SK-N-SH (cell line): ENCODE results near the gene DSCAML1. TPM values are rescaled to one million over a fixed set of nuclear protein-coding genes. Genes with fewer than 3 reads are reported as not detected.

Experiments used
- CTCF ChIA-PET: fragments of 300-600, 350-600 bp; formaldehyde crosslinking; extraction: SDS; loops from one replicate; lab custom pipeline; 2021; lab: Yijun Ruan, JAX
- POLR2A ChIA-PET: fragments of 350-600 bp; sonication (Branson Sonifier 250); formaldehyde crosslinking; extraction: SDS; loops from one replicate; lab custom pipeline; 2020; ENCODE audit warnings: antibody characterized with exemption, inconsistent platforms; lab: Yijun Ruan, JAX
- DNase-seq: peaks from one replicate; pipeline ENCODE4 v3.0.0; 2012
- H2AFZ ChIP-seq: fragments of 200-600 bp; sonication (generic); 2 replicates; pipeline ENCODE4 v1.8.1; 2016; ENCODE audit warnings: antibody characterized with exemption, mild to moderate bottlenecking, low read depth
- H3F3A ChIP-seq: fragments of 200-600 bp; sonication (generic); replicated peaks from 2 replicates; pipeline ENCODE3; 2016; ENCODE audit warnings: antibody characterized with exemption, mild to moderate bottlenecking; ENCODE audit not compliant: insufficient read depth
- H3K27ac ChIP-seq, 2 experiments: fragments of 200-500 bp in 1 of 2; fragments of 200-600 bp in 1 of 2; sonication (Bioruptor generic) in 1 of 2; sonication (generic), shearing (Covaris generic) in 1 of 2; 2 replicates each; pipeline versions ENCODE4 v1.5.1 to v1.6.1; 2014 to 2016; ENCODE audit warnings: low read depth in 2 of 2, inconsistent platforms in 1 of 2, low read length in 1 of 2, mild to moderate bottlenecking in 1 of 2, mixed read lengths in 1 of 2
- H3K27me3 ChIP-seq: fragments of 200-600 bp; sonication (generic), shearing (Covaris generic); 2 replicates; pipeline ENCODE4 v1.6.1; 2016; ENCODE audit warnings: mixed run types; ENCODE audit not compliant: insufficient read depth
- H3K36me3 ChIP-seq, 2 experiments: fragments of 200-500 bp in 1 of 2; fragments of 200-600 bp in 1 of 2; sonication (Bioruptor generic) in 1 of 2; sonication (generic) in 1 of 2; replicated peaks in 1 of 2; 2 replicates each; pipeline versions ENCODE3 to v1.5.1; 2014 to 2016; ENCODE audit warnings: low read length in 1 of 2, mild to moderate bottlenecking in 1 of 2; ENCODE audit not compliant: insufficient read depth in 2 of 2, control insufficient read depth in 1 of 2
- H3K4me1 ChIP-seq, 2 experiments: fragments of 200-500 bp in 1 of 2; fragments of 200-600 bp in 1 of 2; sonication (Bioruptor generic) in 1 of 2; sonication (generic), shearing (Covaris generic) in 1 of 2; 2 replicates each; pipeline versions ENCODE4 v1.5.1 to v1.6.1; 2014 to 2016; ENCODE audit warnings: low read depth in 1 of 2, low read length in 1 of 2, mixed run types in 1 of 2; ENCODE audit not compliant: insufficient read depth in 2 of 2, control insufficient read depth in 1 of 2
- H3K4me2 ChIP-seq: fragments of 200-600 bp; sonication (generic), shearing (Covaris generic); 2 replicates; pipeline ENCODE4 v1.6.1; 2017; ENCODE audit warnings: mixed run types
- H3K4me3 ChIP-seq, 2 experiments: fragments of 200-500 bp in 1 of 2; fragments of 200-600 bp in 1 of 2; sonication (Bioruptor generic) in 1 of 2; sonication (generic), shearing (Covaris generic) in 1 of 2; 2 replicates each; pipeline versions ENCODE4 v1.5.1 to v1.8.1; 2014 to 2016; ENCODE audit warnings: low read depth in 2 of 2, inconsistent platforms in 1 of 2, low read length in 1 of 2, mild to moderate bottlenecking in 1 of 2, mixed read lengths in 1 of 2, moderate library complexity in 1 of 2
- H3K79me2 ChIP-seq: fragments of 200-600 bp; sonication (generic); 2 replicates; pipeline ENCODE4 v1.8.1; 2017; ENCODE audit warnings: mild to moderate bottlenecking; ENCODE audit not compliant: insufficient read depth
- H3K9ac ChIP-seq: fragments of 200-600 bp; sonication (generic); 2 replicates; pipeline ENCODE4 v1.6.1; 2017; ENCODE audit warnings: mixed run types
- H3K9me2 ChIP-seq: fragments of 200-600 bp; sonication (generic); 2 replicates; pipeline ENCODE4 v1.6.1; 2017; ENCODE audit warnings: mixed run types
- H3K9me3 ChIP-seq: fragments of 200-600 bp; sonication (generic); 2 replicates; pipeline ENCODE4 v1.6.1; 2017; ENCODE audit warnings: mixed run types, mild to moderate bottlenecking, moderate library complexity
- H4K20me1 ChIP-seq: fragments of 200-600 bp; sonication (generic); 2 replicates; pipeline ENCODE4 v1.6.1; 2017; ENCODE audit warnings: mild to moderate bottlenecking, mixed run types; ENCODE audit not compliant: insufficient read depth
- CHD2 ChIP-seq: fragments of 150-350 bp; IDR thresholded peaks from 2 replicates; pipeline ENCODE4 v1.6.1; 2018; ENCODE audit warnings: low read length; ENCODE audit not compliant: partially characterized antibody
- EP300 ChIP-seq, 2 experiments: IDR thresholded peaks; 2 replicates each; pipeline versions ENCODE4 v1.4.0 to v1.6.1; 2012; ENCODE audit warnings: borderline replicate concordance in 1 of 2, low read depth in 1 of 2, low read length in 1 of 2
- FOSL2 ChIP-seq: IDR thresholded peaks from 2 replicates; pipeline ENCODE4 v1.4.0; 2012; ENCODE audit warnings: low read depth, mild to moderate bottlenecking, moderate library complexity, borderline replicate concordance
- FOXJ3 ChIP-seq: sonication (generic); formaldehyde crosslinking; IDR thresholded peaks from 2 replicates; pipeline ENCODE4 v1.5.1; 2020; ENCODE audit warnings: mild to moderate bottlenecking, missing genetic modification reagents
- FOXM1 ChIP-seq: IDR thresholded peaks from 2 replicates; pipeline ENCODE4 v1.4.0; 2012; ENCODE audit warnings: low read depth, mild to moderate bottlenecking
- GABPA ChIP-seq: IDR thresholded peaks from 2 replicates; pipeline ENCODE4 v1.4.0; 2012; ENCODE audit warnings: low read depth, mild to moderate bottlenecking
- IRF3 ChIP-seq: fragments of 150-350 bp; IDR thresholded peaks from 2 replicates; pipeline ENCODE4 v1.6.1; 2016; ENCODE audit warnings: mild to moderate bottlenecking, low read depth, low read length
- MAX ChIP-seq: IDR thresholded peaks from 2 replicates; pipeline ENCODE4 v1.4.0; 2012; ENCODE audit warnings: low read depth
- MXI1 ChIP-seq: IDR thresholded peaks from 2 replicates; pipeline ENCODE4 v1.6.1; 2012; ENCODE audit warnings: mild to moderate bottlenecking, low read depth, low read length, improper control_type of control experiment
- NFIC ChIP-seq: IDR thresholded peaks from 2 replicates; pipeline ENCODE4 v1.4.0; 2012; ENCODE audit warnings: borderline replicate concordance
- NRF1 ChIP-seq: IDR thresholded peaks from 2 replicates; pipeline ENCODE4 v1.6.1; 2012; ENCODE audit warnings: low read depth, mild to moderate bottlenecking, low read length
- PBX3 ChIP-seq: IDR thresholded peaks from 2 replicates; pipeline ENCODE4; 2012
- RAD21 ChIP-seq: IDR thresholded peaks from 2 replicates; pipeline ENCODE4 v1.6.1; 2012; ENCODE audit warnings: mild to moderate bottlenecking, low read length
- RCOR1 ChIP-seq: fragments of 150-350 bp; IDR thresholded peaks from 2 replicates; pipeline ENCODE4 v1.6.1; 2017; ENCODE audit warnings: antibody characterized with exemption, low read length
- REST ChIP-seq: IDR thresholded peaks from 2 replicates; pipeline ENCODE4 v1.6.1; 2012; ENCODE audit warnings: mild to moderate bottlenecking, low read depth, low read length, moderate library complexity
- RXRA ChIP-seq: IDR thresholded peaks from 2 replicates; pipeline ENCODE4 v1.4.0; 2012; ENCODE audit warnings: low read depth, mild to moderate bottlenecking, borderline replicate concordance
- SIN3A ChIP-seq: IDR thresholded peaks from 2 replicates; pipeline ENCODE4 v1.6.1; 2012; ENCODE audit warnings: low read depth, mild to moderate bottlenecking, low read length, moderate library complexity, borderline replicate concordance
- TCF12 ChIP-seq: IDR thresholded peaks from 2 replicates; pipeline ENCODE4 v1.4.0; 2012
- TEAD4 ChIP-seq: IDR thresholded peaks from 2 replicates; pipeline ENCODE4 v1.4.0; 2012; ENCODE audit warnings: mild to moderate bottlenecking, borderline replicate concordance; ENCODE audit not compliant: insufficient read depth
- YY1 ChIP-seq: IDR thresholded peaks from 2 replicates; pipeline ENCODE4 v1.4.0; 2012; ENCODE audit warnings: low read depth, mild to moderate bottlenecking
- WGBS: methylation state at CpG from one replicate; pipeline ENCODE4 v1.1.6; 2017; ENCODE audit warnings: low lambda C conversion rate; 5-methylcytosine and 5-hydroxymethylcytosine counted together
- polyA plus RNA-seq, 3 experiments: library from polyadenylated mRNA; depleted of rRNA; stranded (reverse); fragments of >200 nt; gene quantifications; 2 replicates each; pipeline ENCODE4 v1.2.3, GENCODE V29; 2012

Gene DSCAML1
- polyA plus RNA-seq, 1 of the 3 experiments (the other 2 are of a cell fraction), result not detected

- no peak for TF ChIP-seq EP300 (IDR thresholded peaks at IDR 0.05; ENCODE audit: borderline replicate concordance in 1 of 2, low read depth in 1 of 2, low read length in 1 of 2)
- no peak for TF ChIP-seq RAD21
- TF ChIP-seq NRF1, result no peak
Measured at GRCh38 chr11:117380676-117381075, 416.3 kb downstream of the DSCAML1 start (continued).

- TF ChIP-seq TEAD4, result no peak
- peak; percentile 54; the same call in 1 of the 2 replicates for TF ChIP-seq MXI1
- TF ChIP-seq IRF3, result no peak
- TF ChIP-seq REST, result no peak
- TF ChIP-seq MAX, result no peak
- TF ChIP-seq PBX3, result 0 out of 2 replicates have a peak, but pooled peaks have one; percentile 21
- no peak for TF ChIP-seq NFIC
- TF ChIP-seq FOSL2, result no peak
- no peak for TF ChIP-seq SIN3A
- no peak for TF ChIP-seq YY1
- no peak for TF ChIP-seq FOXM1
- TF ChIP-seq RCOR1, result 0 out of 2 replicates have a peak, but pooled peaks have one; percentile 9
- TF ChIP-seq EP300 (IDR thresholded peaks at IDR 0.05; ENCODE audit: borderline replicate concordance in 1 of 2, low read depth in 1 of 2, low read length in 1 of 2), result peak in 1 of 2 experiments; percentile 54; a peak in 1 of 4 replicates
- no peak for TF ChIP-seq RXRA
- TF ChIP-seq CHD2, result peak; percentile 52
- no peak for TF ChIP-seq GABPA
- 0 out of 2 replicates have a peak, but pooled peaks have one; percentile 13 for TF ChIP-seq FOXJ3 (CRISPR knock-in tag)
- no peak for TF ChIP-seq TCF12
- TF ChIP-seq NRF1, result no peak
- no peak for TF ChIP-seq RAD21
- H3K9ac ChIP-seq, result no peak overlapping the region
- H2AFZ ChIP-seq, result no peak overlapping the region
- 73% methylated on average over 12 of the region's 12 CpGs for WGBS
- H3K27me3 ChIP-seq, result no peaks in the 10 kb centered on the region
- H3K27ac ChIP-seq, result peak overlapping the region in 1 of 2 experiments; percentile 76; a peak in 2 of 4 replicates
- POLR2A ChIA-PET, result interaction anchor here (0.9 to 1.0 kb wide), 2 partner anchors 11 to 32 kb away, joined by 3 to 4 read pairs; no protein-coding TSS in a partner anchor
- H3K79me2 ChIP-seq, result no peaks in the 10 kb centered on the region
- H3K36me3 ChIP-seq, result peaks cover 10 to 59% of the 10 kb centered on the region in 2 experiments
- no peaks in the 10 kb centered on the region for H3K9me3 ChIP-seq
- CTCF ChIA-PET, result interaction anchor here (0.7 to 2.2 kb wide), 8 partner anchors 32 to 674 kb away, joined by 3 to 8 read pairs (median 3); partner anchors contain the start of genes PCSK7 and RNF214
- H3K4me2 ChIP-seq, result no peak overlapping the region
- no peak overlapping the region for H3K4me3 ChIP-seq
- no peaks in the 10 kb centered on the region for H3F3A ChIP-seq
- no peaks in the 10 kb centered on the region for H4K20me1 ChIP-seq
- no peaks in the 10 kb centered on the region for H3K9me2 ChIP-seq
- peaks cover 0 to 17% of the 10 kb centered on the region in 2 experiments; a peak in 1 of 4 replicates for H3K4me1 ChIP-seq
- DNase-seq, result peak; percentile 79
Measured at GRCh38 chr11:117378976-117379865, 417.8 kb downstream of the DSCAML1 start.
